HG02870 (cell line): ENCODE results near the gene MPC1.
"Not testable (repeated sequence)": the region's sequence is repeated elsewhere in the genome, so short reads cannot be mapped to it uniquely, and the experiment has no call there.

Experiments used
- ATAC-seq: cut with Tn5 transposase; IDR thresholded peaks from one replicate; pipeline ENCODE4 v1.9.1; 2021; ENCODE audit warnings: mild to moderate bottlenecking, moderate library complexity; ENCODE audit not compliant: unreplicated experiment

The MPC1 gene

GRCh38 chr6:166408936-166409755, 26.4 kb upstream of the MPC1 start:
- ATAC-seq = no peak

GRCh38 chr6:166406197-166406596, 23.5 kb upstream of the MPC1 start:
- ATAC-seq = no peak

DNA sequence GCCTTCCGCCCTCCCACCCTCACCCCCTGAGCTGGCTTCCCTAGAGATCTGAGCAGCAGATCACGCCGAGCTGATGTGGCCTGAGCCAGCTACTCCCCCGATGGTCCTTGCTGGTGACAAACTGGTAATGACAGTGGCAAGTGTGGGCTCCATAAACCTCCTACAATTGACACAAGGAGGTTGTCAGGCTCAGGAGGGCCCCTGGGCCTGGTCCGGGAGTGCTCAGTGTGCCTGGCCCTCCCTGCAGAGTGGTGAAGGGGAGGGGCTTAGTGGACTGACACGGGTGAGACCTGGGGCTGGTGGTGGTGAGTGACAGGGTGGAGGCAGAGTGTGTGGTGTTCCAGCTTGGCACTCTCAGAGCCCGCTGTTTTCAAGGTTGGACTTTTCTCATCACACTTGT, 22.6 kb upstream of the MPC1 start:
- no peak for ATAC-seq

DNA sequence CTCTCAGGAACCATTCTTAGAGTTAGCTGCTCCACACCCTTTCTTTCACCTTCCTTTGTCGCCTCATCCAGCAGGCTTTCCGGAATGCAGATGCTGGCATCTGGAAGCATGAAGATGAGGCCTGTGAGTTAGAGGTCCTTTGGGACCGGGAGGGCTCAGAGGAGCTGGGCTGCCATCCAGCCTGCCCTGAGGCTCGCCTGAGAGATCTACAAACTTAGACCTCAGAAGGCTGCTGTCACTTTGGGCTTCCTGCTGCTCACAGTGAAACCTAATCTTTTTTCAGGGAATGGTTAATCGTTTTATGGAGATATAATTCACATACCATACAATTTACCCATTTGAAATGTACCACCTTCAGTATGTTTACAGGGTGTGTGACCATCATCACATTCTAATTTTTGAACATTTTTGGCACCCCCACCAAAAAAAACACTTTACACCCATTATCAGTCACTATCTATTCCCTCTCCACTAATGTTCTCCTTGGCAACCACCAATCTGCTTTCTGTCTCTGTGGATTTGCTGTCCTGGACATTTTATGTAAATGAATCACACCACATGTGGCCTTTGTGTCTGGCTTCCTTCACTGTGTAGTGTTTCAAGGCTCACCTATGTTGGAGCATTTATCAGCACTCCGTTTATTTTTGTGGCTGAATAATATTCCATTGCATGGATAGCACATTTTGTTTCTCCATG, 20.0 kb upstream of the MPC1 start:
- ATAC-seq = no peak

DNA sequence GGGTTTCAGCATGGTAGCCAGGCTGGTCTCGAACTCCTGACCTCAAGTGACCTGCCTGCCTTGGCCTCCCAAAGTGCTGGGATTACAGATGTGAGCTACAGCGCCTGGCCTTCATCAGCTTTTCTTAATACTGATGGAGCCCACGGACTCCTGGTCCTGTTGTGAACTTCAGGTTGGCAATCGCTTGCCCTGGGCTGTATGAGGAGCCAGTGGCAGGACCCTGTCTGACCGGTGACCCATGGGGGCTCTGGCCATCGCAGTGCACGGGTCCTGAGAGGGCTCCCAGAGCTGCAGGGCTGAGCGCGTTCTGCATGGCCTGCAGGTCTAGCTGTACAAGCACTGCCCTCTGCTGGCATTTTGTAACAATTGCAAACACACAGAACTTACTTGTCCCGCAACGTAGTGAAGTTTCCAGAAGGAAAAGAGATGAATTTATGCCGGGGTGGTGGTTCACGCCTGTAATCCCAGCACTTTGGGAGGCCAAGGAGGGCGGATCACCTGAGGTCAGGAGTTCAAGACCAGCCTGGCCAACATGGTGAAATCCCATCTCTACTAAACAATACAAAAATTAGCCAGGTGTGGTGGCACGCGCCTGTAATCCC, 18.0 kb upstream of the MPC1 start:
- ATAC-seq = peak; percentile 89

GRCh38 chr6:166400181-166400580, 17.4 kb upstream of the MPC1 start:
- ATAC-seq = no peak

GRCh38 chr6:166398348-166398747, 15.6 kb upstream of the MPC1 start:
- no peak for ATAC-seq

DNA sequence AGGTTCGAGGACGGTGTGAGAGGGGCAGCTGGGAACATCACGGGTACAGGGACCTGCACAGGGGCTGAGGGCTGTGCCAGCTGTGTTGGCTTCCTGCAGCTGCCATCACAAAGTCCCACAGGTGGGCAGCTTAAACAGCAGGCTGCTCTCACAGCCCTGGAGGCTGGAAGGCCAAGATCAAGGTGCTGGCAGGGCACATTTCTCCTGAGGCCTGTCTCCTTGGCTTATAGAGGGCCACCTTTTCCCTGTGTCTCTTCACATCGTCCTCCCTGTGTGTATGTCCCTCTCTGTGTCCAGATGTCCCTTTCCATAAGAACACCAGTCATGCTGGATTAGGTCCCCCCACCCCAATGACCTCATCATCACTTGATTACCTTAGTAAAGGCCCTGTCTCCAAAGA, 15.1 kb upstream of the MPC1 start:
- no peak for ATAC-seq

GRCh38 chr6:166395778-166396177, 13.0 kb upstream of the MPC1 start:
- ATAC-seq = no peak

GRCh38 chr6:166395351-166395750, 12.6 kb upstream of the MPC1 start:
- ATAC-seq = no peak

DNA sequence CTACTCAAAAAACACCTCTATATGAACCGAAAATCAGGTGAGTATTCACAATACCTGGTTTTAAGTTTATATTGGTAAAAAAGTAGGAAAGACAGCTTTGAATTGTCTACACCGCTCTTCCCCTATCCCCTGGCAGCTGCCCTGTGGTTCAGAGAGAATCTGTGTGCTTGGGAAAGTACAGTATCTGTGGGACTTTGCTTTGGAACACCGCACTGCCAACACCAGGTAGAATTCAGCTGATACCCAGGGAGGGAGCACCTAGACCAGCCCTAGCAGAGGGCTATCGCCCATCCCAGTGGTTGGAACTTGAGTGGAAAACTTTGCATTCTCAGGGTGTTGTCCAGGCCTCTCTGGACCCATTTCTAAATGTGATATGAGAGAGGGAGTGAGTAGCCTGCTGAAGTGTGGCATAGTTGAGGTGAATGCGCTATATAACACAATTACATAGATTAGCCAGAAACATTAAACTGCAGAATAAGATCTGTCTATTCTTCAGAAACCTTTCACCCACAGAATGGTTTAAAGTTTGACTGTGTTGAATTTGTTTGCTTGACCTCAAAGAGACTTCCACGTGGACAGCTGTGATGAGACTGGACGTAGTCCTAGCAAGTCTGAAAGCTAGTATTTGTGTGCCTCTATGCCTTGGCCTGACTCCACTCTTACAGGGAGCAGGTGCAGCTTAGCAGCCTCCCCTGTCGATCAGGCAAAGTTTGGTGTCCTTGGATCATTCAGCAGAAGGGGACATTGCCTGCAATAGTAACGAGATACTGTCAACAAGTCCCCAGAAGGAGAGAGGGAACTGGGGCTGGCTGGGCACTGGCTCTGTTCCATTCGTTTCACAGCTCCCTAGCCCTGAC, 11.5 kb upstream of the MPC1 start:
- no peak for ATAC-seq

DNA sequence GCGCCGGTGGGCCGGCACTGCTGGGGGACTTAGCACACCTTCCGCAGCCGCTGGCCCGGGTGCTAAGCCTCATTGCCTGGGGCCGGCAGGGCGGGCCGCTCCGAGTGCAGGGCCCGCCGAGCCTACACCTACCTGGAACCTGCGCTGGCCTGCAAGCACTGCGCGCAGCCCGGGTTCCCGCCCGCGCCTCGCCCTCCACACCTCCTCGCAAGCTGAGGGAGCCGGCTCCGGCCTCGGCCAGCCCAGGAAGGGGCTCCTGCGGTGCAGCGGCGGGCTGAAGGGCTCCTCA, 10.7 kb upstream of the MPC1 start:
- no peak for ATAC-seq

DNA sequence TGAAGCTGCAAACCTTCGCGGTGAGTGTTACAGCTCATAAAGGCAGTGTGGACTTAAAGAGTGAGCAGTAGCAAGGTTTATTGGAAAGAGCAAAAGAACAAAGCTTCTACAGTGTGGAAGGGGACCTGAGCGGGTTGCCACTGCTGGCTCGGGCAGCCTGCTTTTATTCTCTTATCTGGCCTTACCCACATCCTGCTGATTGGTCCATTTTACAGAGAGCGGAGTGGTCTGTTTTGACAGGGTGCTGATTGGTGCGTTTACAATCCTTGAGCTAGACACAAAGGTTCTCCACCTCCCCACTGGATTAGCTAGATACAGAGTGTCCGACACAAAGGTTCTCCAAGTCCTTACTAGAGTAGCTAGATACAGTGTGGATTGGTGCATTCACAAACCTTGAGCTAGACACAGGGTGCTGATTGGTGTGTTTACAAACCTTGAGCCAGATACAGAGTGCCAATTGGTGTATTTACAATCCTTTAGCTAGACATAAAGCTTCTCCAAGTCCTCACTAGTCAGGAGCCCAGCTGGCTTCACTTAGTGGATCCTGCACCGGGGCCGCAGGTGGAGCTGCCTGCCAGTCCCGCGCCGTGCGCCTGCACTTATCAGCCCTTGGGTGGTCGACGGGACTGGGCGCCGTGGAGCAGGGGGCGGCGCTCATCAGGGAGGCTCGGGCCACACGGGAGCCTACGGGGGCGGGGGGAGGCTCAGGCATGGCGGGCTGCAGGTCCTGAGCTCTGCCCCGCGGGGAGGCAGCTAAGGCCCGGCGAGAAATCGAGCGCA, 10.2 kb upstream of the MPC1 start:
- ATAC-seq = not testable (repeated sequence)

GRCh38 chr6:166389119-166389518, 6.4 kb upstream of the MPC1 start:
- ATAC-seq = no peak

DNA sequence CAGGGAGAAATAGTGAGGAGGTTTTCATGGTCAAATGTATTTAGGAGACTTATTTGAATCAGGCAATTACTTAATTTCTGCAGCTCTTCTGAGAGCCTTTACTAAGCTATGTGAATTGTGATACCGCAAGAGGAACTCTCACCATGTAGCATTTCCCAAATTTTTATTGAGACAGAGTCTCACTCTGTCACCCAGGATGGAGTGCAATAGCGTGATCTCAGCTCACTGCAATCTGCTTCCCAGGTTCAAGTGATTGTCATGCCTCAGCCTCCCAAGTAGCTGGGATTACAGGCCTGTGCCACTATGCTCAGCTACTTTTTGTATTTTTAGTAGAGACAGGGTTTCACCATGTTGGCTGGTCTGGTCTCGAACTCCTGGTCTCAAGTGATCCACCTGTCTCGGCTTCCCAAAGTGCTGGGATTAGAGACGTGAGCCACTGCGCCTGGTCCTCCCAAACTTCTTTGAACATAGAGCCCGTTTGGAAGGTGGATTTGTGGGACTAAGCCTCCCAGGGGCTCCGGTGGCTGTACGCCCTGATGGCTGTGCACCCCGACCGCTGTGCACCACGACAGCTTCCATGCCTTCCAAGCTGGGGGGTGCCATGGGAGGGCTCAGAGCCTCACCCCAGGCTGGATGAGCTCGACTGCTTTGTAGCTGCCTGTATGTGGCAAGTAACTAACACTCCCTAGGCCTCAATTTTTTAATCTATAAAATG, 5.7 kb upstream of the MPC1 start:
- ATAC-seq = no peak

GRCh38 chr6:166387642-166388289, 5.0 kb upstream of the MPC1 start:
- ATAC-seq = no peak

GRCh38 chr6:166387098-166387497, 4.4 kb upstream of the MPC1 start:
- ATAC-seq = not testable (repeated sequence)

DNA sequence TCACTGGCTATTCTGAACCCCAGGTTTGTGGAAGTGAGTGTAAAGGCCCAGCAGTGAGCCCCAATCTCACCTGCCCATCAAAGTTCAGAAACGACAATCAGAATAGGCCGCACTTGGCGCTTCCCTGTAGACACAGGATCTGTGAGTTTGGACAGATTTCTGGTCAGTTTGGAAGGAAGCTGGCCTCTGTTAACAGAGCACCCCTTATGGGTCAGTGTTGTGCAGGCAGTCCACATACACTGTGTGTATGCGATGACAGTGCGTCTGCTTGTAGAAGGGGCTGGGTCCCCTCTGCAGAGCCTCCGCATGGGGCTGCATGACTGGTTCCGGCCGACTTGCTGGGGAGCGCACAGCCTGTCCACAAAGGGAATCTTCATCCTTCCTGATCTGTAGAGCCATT, 3.4 kb upstream of the MPC1 start:
- ATAC-seq = no peak

DNA sequence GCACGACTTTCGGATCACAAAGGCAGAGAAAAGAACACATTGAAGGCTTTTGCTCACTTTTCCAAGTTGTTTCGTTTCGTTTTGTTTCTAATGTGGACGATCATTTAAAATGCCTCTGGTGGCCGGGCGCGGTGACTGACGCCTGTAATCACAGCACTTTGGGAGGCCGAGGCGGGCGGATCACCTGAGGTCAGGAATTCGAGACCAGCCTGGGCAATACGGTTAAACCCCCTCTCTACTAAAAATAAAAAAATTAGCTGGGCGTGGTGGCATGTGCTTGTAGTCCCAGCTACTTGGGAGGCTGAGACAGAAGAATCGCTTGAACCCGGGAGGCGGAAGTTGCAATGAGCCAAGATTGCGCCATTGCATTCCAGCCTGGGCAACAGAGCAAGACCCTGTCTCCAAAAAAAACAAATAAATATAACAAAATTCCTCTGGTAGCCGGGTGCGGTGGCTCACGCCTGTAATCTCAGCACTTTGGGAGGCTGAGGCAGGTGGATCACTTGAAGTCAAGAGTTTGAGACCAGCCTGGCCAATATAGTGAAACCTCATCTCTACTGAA, 1.1 kb upstream of the MPC1 start:
- ATAC-seq = peak; percentile 1
